Neural progenitor cell (in vitro differentiated cells): ENCODE data around the gene CIRBP. TPM values are rescaled to one million over a fixed set of nuclear protein-coding genes. Genes with fewer than 3 reads are reported as not detected.

ENCODE experiments used
- DNase-seq: peaks from one replicate; pipeline ENCODE4 v3.0.0-alpha.2; 2016; ENCODE audit warnings: low spot score
- H2AFZ ChIP-seq: fragments of 200-600 bp; sonication (generic); replicated peaks from 2 replicates; pipeline ENCODE4 v1.6.1; 2016; ENCODE audit warnings: antibody characterized with exemption
- H3F3A ChIP-seq: fragments of 200-600 bp; sonication (generic); 2 replicates; pipeline ENCODE4 v1.6.1; 2016; ENCODE audit warnings: antibody characterized with exemption, low read depth
- H3K27ac ChIP-seq: fragments of 200-600 bp; sonication (generic); 2 replicates; pipeline ENCODE4 v1.5.1; 2016; ENCODE audit warnings: mild to moderate bottlenecking
- H3K27me3 ChIP-seq: fragments of 200-600 bp; sonication (generic); 2 replicates; pipeline ENCODE4 v1.6.1; 2016; ENCODE audit warnings: mild to moderate bottlenecking, moderate library complexity
- H3K36me3 ChIP-seq: fragments of 200-600 bp; sonication (generic); 2 replicates; pipeline ENCODE4 v1.5.1; 2016
- H3K4me1 ChIP-seq: fragments of 200-600 bp; sonication (generic); 2 replicates; pipeline ENCODE4 v1.6.1; 2016; ENCODE audit warnings: mixed run types
- H3K4me2 ChIP-seq: fragments of 200-600 bp; sonication (generic); 2 replicates; pipeline ENCODE4 v1.6.1; 2016
- H3K4me3 ChIP-seq: fragments of 200-600 bp; sonication (generic); 2 replicates; pipeline ENCODE4 v1.5.1; 2016
- H3K79me2 ChIP-seq: fragments of 200-600 bp; sonication (generic); 2 replicates; pipeline ENCODE4 v1.6.1; 2016; ENCODE audit warnings: low read depth
- H3K9ac ChIP-seq: fragments of 200-600 bp; sonication (generic); 2 replicates; pipeline ENCODE4 v1.6.1; 2016
- H3K9me3 ChIP-seq: fragments of 200-600 bp; sonication (generic); 2 replicates; pipeline ENCODE4 v1.5.1; 2016; ENCODE audit warnings: low read depth
- H4K20me1 ChIP-seq: fragments of 200-600 bp; sonication (generic); 2 replicates; pipeline ENCODE4 v1.6.1; 2016; ENCODE audit warnings: low read depth
- H3K27ac Mint-ChIP-seq: 3 replicates; pipeline ENCODE4 v1.8.0; 2021; ENCODE audit warnings: mixed read lengths
- H3K27me3 Mint-ChIP-seq: 2 replicates; pipeline ENCODE4 v1.8.0; 2022; ENCODE audit warnings: low read depth, mild to moderate bottlenecking, inconsistent platforms, moderate library complexity, mixed read lengths; ENCODE audit not compliant: insufficient read depth
- H3K36me3 Mint-ChIP-seq: 3 replicates; pipeline ENCODE4 v1.8.0; 2021; ENCODE audit warnings: mixed read lengths
- H3K4me1 Mint-ChIP-seq: 3 replicates; pipeline ENCODE4 v1.8.0; 2021; ENCODE audit warnings: mixed read lengths
- H3K4me3 Mint-ChIP-seq: 3 replicates; pipeline ENCODE4 v1.8.0; 2021; ENCODE audit warnings: mild to moderate bottlenecking, moderate library complexity, mixed read lengths
- H3K9me3 Mint-ChIP-seq: 3 replicates; pipeline ENCODE4 v1.8.0; 2020; ENCODE audit warnings: mixed read lengths
- EZH2 ChIP-seq: fragments of 200-600 bp; sonication (generic); IDR thresholded peaks from 2 replicates; pipeline ENCODE4 v1.6.1; 2017; ENCODE audit warnings: antibody characterized with exemption, mild to moderate bottlenecking, moderate library complexity
- EZH2phosphoT487 ChIP-seq: fragments of 200-600 bp; sonication (generic); IDR thresholded peaks from 2 replicates; pipeline ENCODE4 v1.6.1; 2017; ENCODE audit warnings: antibody characterized with exemption
- total RNA-seq: library from RNA; depleted of rRNA; stranded (reverse); fragments of >200 nt; gene quantifications from 2 replicates; pipeline ENCODE4 v1.2.3, GENCODE V29; 2015; ENCODE audit warnings: low replicate concordance
- TF ChIP-seq, protein P1 (sequence below): fragments of 200-600 bp; sonication (generic); IDR thresholded peaks from 2 replicates; pipeline ENCODE4 v1.5.1; 2017; ENCODE audit warnings: antibody characterized with exemption, mild to moderate bottlenecking

The CIRBP gene
- total RNA-seq, 1 donor from 2014 or later, result 395 TPM

GRCh38 chr19:1275976-1276627 lies 7.0 kb downstream of the CIRBP start:
- TF ChIP-seq EZH2 (no peak), EZH2phosphoT487 (no peak)
- TF ChIP-seq, protein P1, sequence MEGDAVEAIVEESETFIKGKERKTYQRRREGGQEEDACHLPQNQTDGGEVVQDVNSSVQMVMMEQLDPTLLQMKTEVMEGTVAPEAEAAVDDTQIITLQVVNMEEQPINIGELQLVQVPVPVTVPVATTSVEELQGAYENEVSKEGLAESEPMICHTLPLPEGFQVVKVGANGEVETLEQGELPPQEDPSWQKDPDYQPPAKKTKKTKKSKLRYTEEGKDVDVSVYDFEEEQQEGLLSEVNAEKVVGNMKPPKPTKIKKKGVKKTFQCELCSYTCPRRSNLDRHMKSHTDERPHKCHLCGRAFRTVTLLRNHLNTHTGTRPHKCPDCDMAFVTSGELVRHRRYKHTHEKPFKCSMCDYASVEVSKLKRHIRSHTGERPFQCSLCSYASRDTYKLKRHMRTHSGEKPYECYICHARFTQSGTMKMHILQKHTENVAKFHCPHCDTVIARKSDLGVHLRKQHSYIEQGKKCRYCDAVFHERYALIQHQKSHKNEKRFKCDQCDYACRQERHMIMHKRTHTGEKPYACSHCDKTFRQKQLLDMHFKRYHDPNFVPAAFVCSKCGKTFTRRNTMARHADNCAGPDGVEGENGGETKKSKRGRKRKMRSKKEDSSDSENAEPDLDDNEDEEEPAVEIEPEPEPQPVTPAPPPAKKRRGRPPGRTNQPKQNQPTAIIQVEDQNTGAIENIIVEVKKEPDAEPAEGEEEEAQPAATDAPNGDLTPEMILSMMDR, result no peak
- Histone ChIP-seq H3K4me2 (peak overlapping the region; percentile 85), H3K27ac (no peak overlapping the region), H3K4me3 (peak overlapping the region; percentile 61), H3K9ac (peak overlapping the region; percentile 16), H3K79me2 (peaks cover 42% of the 10 kb centered on the region), H3K36me3 (peaks cover 5% of the 10 kb centered on the region), H3K9me3 (no peaks in the 10 kb centered on the region), H3K27me3 (no peaks in the 10 kb centered on the region), H2AFZ (no peak overlapping the region), H4K20me1 (peaks cover 54% of the 10 kb centered on the region), H3K4me1 (peaks cover 27% of the 10 kb centered on the region), H3F3A (peaks cover 72% of the 10 kb centered on the region)
- Mint-ChIP-seq H3K9me3 (no peaks in the 10 kb centered on the region), H3K27me3 (peaks cover 16% of the 10 kb centered on the region), H3K36me3 (peaks cover 25% of the 10 kb centered on the region), H3K27ac (no peak overlapping the region), H3K4me1 (peaks cover 42% of the 10 kb centered on the region), H3K4me3 (peak overlapping the region; percentile 88)
- DNase-seq, result no peak

- Histone ChIP-seq H4K20me1 (peaks cover 49% of the 10 kb centered on the region), H3K4me2 (peak overlapping the region; percentile 85), H3K4me3 (peak overlapping the region; percentile 61), H3K27me3 (no peaks in the 10 kb centered on the region), H2AFZ (no peak overlapping the region), H3K9ac (no peak overlapping the region), H3K9me3 (no peaks in the 10 kb centered on the region), H3F3A (peaks cover 67% of the 10 kb centered on the region), H3K36me3 (peaks cover 5% of the 10 kb centered on the region), H3K27ac (no peak overlapping the region), H3K79me2 (peaks cover 37% of the 10 kb centered on the region), H3K4me1 (peaks cover 26% of the 10 kb centered on the region)
- H3K9me3 Mint-ChIP-seq, result no peaks in the 10 kb centered on the region
- peak overlapping the region; percentile 88 for H3K4me3 Mint-ChIP-seq
- no peak for DNase-seq
- TF ChIP-seq EZH2phosphoT487 (no peak), EZH2 (no peak)
- TF ChIP-seq, protein P1, result no peak
- H3K27ac Mint-ChIP-seq, result no peak overlapping the region
- peaks cover 22% of the 10 kb centered on the region for H3K36me3 Mint-ChIP-seq
- peaks cover 15% of the 10 kb centered on the region for H3K27me3 Mint-ChIP-seq
- peaks cover 38% of the 10 kb centered on the region for H3K4me1 Mint-ChIP-seq
Measured at GRCh38 chr19:1276628-1277022, 7.5 kb downstream of the CIRBP start.

- Mint-ChIP-seq H3K4me1 (peaks cover 36% of the 10 kb centered on the region), H3K36me3 (peaks cover 19% of the 10 kb centered on the region), H3K9me3 (no peaks in the 10 kb centered on the region), H3K27me3 (peaks cover 15% of the 10 kb centered on the region), H3K4me3 (peak overlapping the region; percentile 88), H3K27ac (no peak overlapping the region)
- Histone ChIP-seq H4K20me1 (peaks cover 44% of the 10 kb centered on the region), H3K9me3 (no peaks in the 10 kb centered on the region), H3K4me1 (peaks cover 26% of the 10 kb centered on the region), H3K36me3 (peaks cover 3% of the 10 kb centered on the region), H3K9ac (no peak overlapping the region), H2AFZ (no peak overlapping the region), H3K4me3 (no peak overlapping the region), H3K27ac (no peak overlapping the region), H3K4me2 (no peak overlapping the region), H3F3A (peaks cover 63% of the 10 kb centered on the region), H3K79me2 (peaks cover 33% of the 10 kb centered on the region), H3K27me3 (no peaks in the 10 kb centered on the region)
- TF ChIP-seq, protein P1, result no peak
- TF ChIP-seq EZH2 (no peak), EZH2phosphoT487 (no peak)
- DNase-seq, result no peak
Measured at GRCh38 chr19:1277061-1277460, 7.9 kb downstream of the CIRBP start.
